ENCODE results near the gene NECTIN4. TPM values are rescaled to one million over a fixed set of nuclear protein-coding genes. Genes with fewer than 3 reads are reported as not detected.
A peak's percentile ranks its signal among the peaks of the same experiment; 100 is the strongest.

NECTIN4 gene
- total and polyA plus RNA-seq, 3 donors from 2014 or later = 0.63 to 1.3 (median 1.2) TPM

DNA sequence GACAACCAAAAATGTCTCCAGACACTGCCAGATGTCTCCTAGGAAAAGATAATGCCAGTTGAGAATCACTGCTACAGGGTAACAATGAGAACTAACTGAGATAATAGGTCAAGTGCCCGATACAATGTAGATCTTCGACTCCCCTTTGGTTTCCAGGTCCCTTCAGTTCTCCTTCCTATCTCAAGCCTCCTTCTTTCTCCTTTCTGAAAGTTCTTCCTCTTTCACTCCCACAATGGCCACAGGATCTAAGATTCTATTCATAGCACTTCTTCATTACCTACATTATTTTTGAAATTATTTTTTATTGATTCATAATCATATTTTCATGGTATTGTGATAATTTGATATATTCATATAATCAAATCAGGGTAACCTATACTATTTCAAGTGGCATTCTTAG is 22.2 kb upstream of the NECTIN4 start:
- 60 to 83% methylated on average over 2 of the region's 2 CpGs for WGBS, 2 donors
- TF ChIP-seq, protein P1, sequence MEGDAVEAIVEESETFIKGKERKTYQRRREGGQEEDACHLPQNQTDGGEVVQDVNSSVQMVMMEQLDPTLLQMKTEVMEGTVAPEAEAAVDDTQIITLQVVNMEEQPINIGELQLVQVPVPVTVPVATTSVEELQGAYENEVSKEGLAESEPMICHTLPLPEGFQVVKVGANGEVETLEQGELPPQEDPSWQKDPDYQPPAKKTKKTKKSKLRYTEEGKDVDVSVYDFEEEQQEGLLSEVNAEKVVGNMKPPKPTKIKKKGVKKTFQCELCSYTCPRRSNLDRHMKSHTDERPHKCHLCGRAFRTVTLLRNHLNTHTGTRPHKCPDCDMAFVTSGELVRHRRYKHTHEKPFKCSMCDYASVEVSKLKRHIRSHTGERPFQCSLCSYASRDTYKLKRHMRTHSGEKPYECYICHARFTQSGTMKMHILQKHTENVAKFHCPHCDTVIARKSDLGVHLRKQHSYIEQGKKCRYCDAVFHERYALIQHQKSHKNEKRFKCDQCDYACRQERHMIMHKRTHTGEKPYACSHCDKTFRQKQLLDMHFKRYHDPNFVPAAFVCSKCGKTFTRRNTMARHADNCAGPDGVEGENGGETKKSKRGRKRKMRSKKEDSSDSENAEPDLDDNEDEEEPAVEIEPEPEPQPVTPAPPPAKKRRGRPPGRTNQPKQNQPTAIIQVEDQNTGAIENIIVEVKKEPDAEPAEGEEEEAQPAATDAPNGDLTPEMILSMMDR (IDR thresholded peaks at IDR 0.05) = no peak
- TF ChIP-seq POLR2A (IDR thresholded peaks at IDR 0.05) = no peak
- H3K4me1 ChIP-seq = peaks cover 19% of the 10 kb centered on the region
- no peaks in the 10 kb centered on the region for H3K9me3 ChIP-seq
- no peaks in the 10 kb centered on the region for H3K36me3 ChIP-seq (ENCODE audit: low read depth, missing control alignments)
- intact Hi-C loops (cut with DNase I; ENCODE audit: low total_unique reads) = no loop called here
- H3K4me3 ChIP-seq = no peak overlapping the region
- DNase-seq = no peak
- H3K27ac ChIP-seq = peak overlapping the region; percentile 30 to 55
- H3K27me3 ChIP-seq = no peaks in the 10 kb centered on the region

DNA sequence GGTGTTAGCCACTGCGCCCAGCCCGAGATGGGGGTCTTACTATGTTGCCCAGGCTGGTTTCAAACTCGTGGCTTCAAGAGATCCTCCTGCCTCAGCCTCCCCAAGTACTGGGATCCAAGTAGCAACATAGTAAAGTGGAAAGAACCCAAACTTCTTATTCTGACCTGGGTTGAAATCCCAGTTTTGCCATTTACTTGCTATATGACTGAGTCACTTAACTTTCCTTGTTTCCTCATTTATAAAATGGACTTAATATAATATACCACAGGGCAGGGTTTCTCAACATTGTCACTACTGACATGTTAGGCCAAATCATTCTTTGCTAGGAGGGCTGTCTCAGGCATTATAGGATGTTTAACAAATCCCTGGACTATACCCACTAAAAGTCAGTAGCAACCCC is 21.8 kb upstream of the NECTIN4 start:
- intact Hi-C loops (cut with DNase I; ENCODE audit: low total_unique reads) = no loop called here
- H3K4me3 ChIP-seq = no peak overlapping the region
- TF ChIP-seq, protein P1 (IDR thresholded peaks at IDR 0.05) = no peak
- TF ChIP-seq POLR2A (IDR thresholded peaks at IDR 0.05) = no peak

DNA sequence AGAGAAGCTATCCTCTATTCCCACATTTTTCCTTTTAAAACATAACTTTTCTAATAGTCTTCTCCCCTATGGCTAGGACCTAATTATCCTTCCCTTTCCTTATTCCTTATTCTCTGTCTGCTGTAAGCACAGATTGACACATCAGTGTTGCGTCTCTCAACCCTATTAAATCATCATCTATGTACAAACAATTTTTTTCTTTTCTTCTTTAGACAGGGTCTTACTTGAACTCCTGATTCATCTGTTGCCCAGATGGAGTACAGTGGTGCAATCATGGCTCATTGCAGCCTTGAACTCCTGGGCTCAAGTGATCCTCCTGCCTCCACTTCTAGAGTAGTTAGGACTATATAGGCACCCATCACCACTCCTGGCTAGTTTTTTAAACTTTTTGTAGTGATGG is 17.1 kb upstream of the NECTIN4 start:
- H3K36me3 ChIP-seq (ENCODE audit: low read depth, missing control alignments) = no peaks in the 10 kb centered on the region
- no peak overlapping the region for H3K27ac ChIP-seq
- no peak for TF ChIP-seq POLR2A (IDR thresholded peaks at IDR 0.05)
- TF ChIP-seq, protein P1 (IDR thresholded peaks at IDR 0.05) = no peak
- H3K27me3 ChIP-seq = no peaks in the 10 kb centered on the region
- 91% methylated on average over 1 of the region's 1 CpG for WGBS, 2 donors
- H3K4me3 ChIP-seq = no peak overlapping the region
- intact Hi-C loops (cut with DNase I; ENCODE audit: low total_unique reads) = no loop called here
- H3K9me3 ChIP-seq = no peaks in the 10 kb centered on the region
- no peak for DNase-seq
- peaks cover 3% of the 10 kb centered on the region for H3K4me1 ChIP-seq

More for the DNA sequence above, 21.8 kb upstream of the NECTIN4 start:
- Histone ChIP-seq H3K4me1 (peaks cover 15% of the 10 kb centered on the region), H3K36me3 (ENCODE audit: low read depth, missing control alignments) (no peaks in the 10 kb centered on the region), H3K27me3 (no peaks in the 10 kb centered on the region), H3K9me3 (no peaks in the 10 kb centered on the region), H3K27ac (peak overlapping the region; percentile 30 to 55)
- no peak for DNase-seq
- WGBS, 2 donors = 90 to 93% methylated on average over 3 of the region's 3 CpGs

DNA sequence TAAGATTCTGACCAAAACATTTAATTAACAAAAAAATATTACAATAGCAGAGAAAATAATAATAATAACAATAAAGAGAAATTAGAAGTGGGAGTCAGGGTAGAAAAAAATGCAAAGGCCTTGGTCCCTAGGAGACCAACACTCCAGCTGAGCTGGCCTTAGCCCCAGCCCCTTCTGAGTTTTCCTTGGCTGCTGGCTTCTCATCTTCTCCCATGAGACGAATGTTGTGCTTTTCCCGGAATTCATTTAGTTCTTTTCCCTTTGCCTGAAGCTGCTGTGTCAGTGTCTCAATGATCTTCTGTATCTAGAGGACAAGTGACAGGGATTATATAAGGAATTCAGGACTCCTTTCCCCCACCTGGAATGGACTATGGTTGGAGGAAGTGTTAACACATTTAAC is 11.2 kb upstream of the NECTIN4 start:
- no peak for TF ChIP-seq POLR2A (IDR thresholded peaks at IDR 0.05)
- TF ChIP-seq, protein P1 (IDR thresholded peaks at IDR 0.05) = no peak
- Histone ChIP-seq H3K27me3 (no peaks in the 10 kb centered on the region), H3K4me3 (no peak overlapping the region), H3K36me3 (ENCODE audit: low read depth, missing control alignments) (no peaks in the 10 kb centered on the region), H3K4me1 (peaks cover 5% of the 10 kb centered on the region), H3K9me3 (no peaks in the 10 kb centered on the region), H3K27ac (no peak overlapping the region)
- no peak for DNase-seq
- WGBS, 2 donors = 28 to 54% methylated on average over 2 of the region's 2 CpGs
- intact Hi-C loops (cut with DNase I; ENCODE audit: low total_unique reads) = no loop called here

DNA sequence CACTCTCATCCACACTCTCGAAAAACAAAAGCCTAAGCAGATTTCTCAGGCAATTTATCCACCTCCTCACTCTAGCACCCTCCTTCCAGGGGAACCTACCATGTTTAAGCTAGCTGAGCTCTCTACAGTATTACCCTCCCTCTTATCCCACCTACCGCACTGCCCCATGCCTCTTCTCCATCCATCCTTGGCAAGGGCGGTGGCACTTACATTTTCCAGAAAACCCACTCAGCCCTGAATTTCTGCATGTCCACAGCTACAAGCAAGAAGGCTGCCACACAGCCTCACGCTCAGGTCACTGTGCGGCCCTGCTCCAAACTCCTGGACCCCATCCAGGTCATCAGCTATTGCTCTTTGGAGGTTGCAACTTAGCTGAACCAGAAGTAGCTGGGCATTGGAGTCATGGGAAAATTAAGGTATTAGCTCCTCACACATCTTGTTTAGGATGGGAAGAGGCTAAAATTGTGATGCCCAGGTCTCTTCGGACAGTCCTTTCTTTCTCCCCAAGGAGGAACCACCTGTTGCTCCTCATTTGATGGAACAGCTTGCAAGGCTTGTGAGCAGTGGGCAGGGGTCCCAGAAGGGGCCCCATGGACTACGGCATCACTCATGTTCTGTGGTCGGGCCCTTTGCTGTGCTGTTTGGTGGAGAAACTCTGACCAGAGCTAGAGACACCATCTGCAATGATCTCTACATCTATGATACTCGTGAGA is 9.9 kb upstream of the NECTIN4 start:
- Histone ChIP-seq H3K36me3 (ENCODE audit: low read depth, missing control alignments) (no peaks in the 10 kb centered on the region), H3K9me3 (no peaks in the 10 kb centered on the region), H3K4me1 (peaks cover 5% of the 10 kb centered on the region), H3K27me3 (no peaks in the 10 kb centered on the region), H3K4me3 (peak overlapping the region in 1 of 2 donors; percentile 75), H3K27ac (no peak overlapping the region)
- TF ChIP-seq, protein P1 (IDR thresholded peaks at IDR 0.05) = no peak
- no peak for TF ChIP-seq POLR2A (IDR thresholded peaks at IDR 0.05)
- WGBS, 2 donors = 63 to 72% methylated on average over 6 to 9 of the region's 9 CpGs
- intact Hi-C loops (cut with DNase I; ENCODE audit: low total_unique reads) = loop anchor here (10.0 kb wide), 1 partner anchor 104 kb away; no protein-coding TSS in a partner anchor
- no peak for DNase-seq
